HG03095 (cell line): ENCODE data around the gene SDCBP2.

ENCODE experiments used
- ATAC-seq: cut with Tn5 transposase; IDR thresholded peaks from one replicate; pipeline ENCODE4 v1.9.1; 2021; ENCODE audit warnings: moderate library complexity; ENCODE audit not compliant: unreplicated experiment

Gene SDCBP2

GRCh38 chr20:1298888-1299511 lies 29.9 kb downstream of the SDCBP2 start:
- no peak for ATAC-seq

GRCh38 chr20:1298166-1298565 lies 30.8 kb downstream of the SDCBP2 start:
- no peak for ATAC-seq

GRCh38 chr20:1297486-1297885 lies 31.5 kb downstream of the SDCBP2 start:
- no peak for ATAC-seq

GRCh38 chr20:1296922-1297321 lies 32.0 kb downstream of the SDCBP2 start:
- no peak for ATAC-seq

GRCh38 chr20:1296117-1296610 lies 32.8 kb downstream of the SDCBP2 start:
- ATAC-seq = no peak

- ATAC-seq = no peak
Measured at GRCh38 chr20:1295276-1295930, 33.5 kb downstream of the SDCBP2 start.

- no peak for ATAC-seq
Measured at GRCh38 chr20:1294497-1294896, 34.4 kb downstream of the SDCBP2 start.

GRCh38 chr20:1293641-1294379 lies 35.1 kb downstream of the SDCBP2 start:
- ATAC-seq = no peak

- no peak for ATAC-seq
Measured at GRCh38 chr20:1292620-1293019, 36.3 kb downstream of the SDCBP2 start.

GRCh38 chr20:1291191-1291741 lies 37.7 kb downstream of the SDCBP2 start:
- no peak for ATAC-seq

GRCh38 chr20:1287787-1288569 lies 41.0 kb downstream of the SDCBP2 start:
- no peak for ATAC-seq

- no peak for ATAC-seq
Measured at GRCh38 chr20:1287306-1287705, 41.6 kb downstream of the SDCBP2 start.

GRCh38 chr20:1286267-1287024 lies 42.5 kb downstream of the SDCBP2 start:
- no peak for ATAC-seq

GRCh38 chr20:1283522-1284510 lies 45.1 kb downstream of the SDCBP2 start:
- ATAC-seq = no peak

GRCh38 chr20:1282966-1283365 lies 46.0 kb downstream of the SDCBP2 start:
- no peak for ATAC-seq

GRCh38 chr20:1281279-1282057 lies 47.5 kb downstream of the SDCBP2 start:
- no peak for ATAC-seq

- ATAC-seq = no peak
Measured at GRCh38 chr20:1280195-1281102, 48.5 kb downstream of the SDCBP2 start.
